Breast epithelium (tissue), 4 donors: ENCODE data around the gene MANEA. TPM values are rescaled to one million over a fixed set of nuclear protein-coding genes. Genes with fewer than 3 reads are reported as not detected.

Experiments used
- DNase-seq, 2 donors: peaks; one replicate each; pipeline ENCODE4 v3.0.0-alpha.2; 2019; ENCODE audit warnings: low spot score in 2 of 2
- H3K27ac ChIP-seq, 2 donors: fragments of 200-600 bp; sonication (generic) in 1 of 2; one replicate each; pipeline ENCODE4 v1.5.1; 2016 to 2019; ENCODE audit warnings: mild to moderate bottlenecking in 1 of 2
- H3K27me3 ChIP-seq, 2 donors: fragments of 200-600 bp; sonication (generic) in 1 of 2; one replicate each; pipeline versions ENCODE4 v1.5.1 to v1.6.0; 2017 to 2019; ENCODE audit warnings: control low read depth in 1 of 2, mild to moderate bottlenecking in 1 of 2
- H3K36me3 ChIP-seq: fragments of 200-600 bp; one replicate; pipeline ENCODE4 v1.5.1; 2019
- H3K4me1 ChIP-seq, 2 donors: fragments of 200-600 bp; sonication (generic); one replicate each; pipeline ENCODE4 v1.5.1; 2016 to 2019; ENCODE audit warnings: control low read depth in 1 of 2
- H3K4me3 ChIP-seq, 3 donors: fragments of 200-600 bp; sonication (generic); 1 replicate in 2 of 3; 2 replicates in 1 of 3; pipeline ENCODE4 v1.5.1; 2016 to 2019; ENCODE audit warnings: mild to moderate bottlenecking in 3 of 3, moderate library complexity in 2 of 3
- H3K9me3 ChIP-seq, 2 donors: fragments of 200-600 bp; sonication (generic) in 1 of 2; one replicate each; pipeline ENCODE4 v1.5.1; 2016 to 2019; ENCODE audit warnings: control low read depth in 1 of 2
- CTCF ChIP-seq, 3 donors: fragments of 450-650 bp; IDR thresholded peaks; one replicate each; pipeline ENCODE4 v1.5.1; 2016 to 2017; ENCODE audit warnings: antibody characterized with exemption in 3 of 3, mild to moderate bottlenecking in 3 of 3, moderate library complexity in 3 of 3
- POLR2A ChIP-seq: fragments of 450-650 bp; IDR thresholded peaks from one replicate; pipeline ENCODE4 v1.6.1; 2016; ENCODE audit warnings: antibody characterized with exemption, mild to moderate bottlenecking, moderate library complexity
- POLR2AphosphoS5 ChIP-seq, 3 donors: sonication (generic); formaldehyde crosslinking; IDR thresholded peaks; one replicate each; pipeline ENCODE4 v1.6.1; 2017; ENCODE audit warnings: antibody characterized with exemption in 3 of 3
- intact Hi-C: fragments of 100-400 bp; cut with DNase I; formaldehyde crosslinking; loops from one replicate; pipeline ENCODE4 v1.15.1; 2023; ENCODE audit warnings: low total_unique reads
- total RNA-seq, 3 donors: library from RNA; depleted of rRNA; stranded (reverse); fragments of >200 nt; gene quantifications; one replicate each; pipeline ENCODE4 v1.1.0, GENCODE V29; 2016

MANEA gene
- total RNA-seq, 3 donors from 2014 or later = 12.1 to 21.8 (median 14.7) TPM

GRCh38 chr6:95636552-95637431 is 59.5 kb downstream of the MANEA start:
- no peaks in the 10 kb centered on the region for H3K36me3 ChIP-seq
- H3K4me3 ChIP-seq = no peak overlapping the region
- H3K4me1 ChIP-seq = no peaks in the 10 kb centered on the region
- intact Hi-C loops = no loop called here
- no peaks in the 10 kb centered on the region for H3K27me3 ChIP-seq
- no peak for DNase-seq
- no peaks in the 10 kb centered on the region for H3K9me3 ChIP-seq
- no peak overlapping the region for H3K27ac ChIP-seq
- no peak for TF ChIP-seq POLR2AphosphoS5 (IDR thresholded peaks at IDR 0.05)
- no peak for TF ChIP-seq POLR2A
- TF ChIP-seq CTCF (IDR thresholded peaks at IDR 0.05) = no peak

DNA sequence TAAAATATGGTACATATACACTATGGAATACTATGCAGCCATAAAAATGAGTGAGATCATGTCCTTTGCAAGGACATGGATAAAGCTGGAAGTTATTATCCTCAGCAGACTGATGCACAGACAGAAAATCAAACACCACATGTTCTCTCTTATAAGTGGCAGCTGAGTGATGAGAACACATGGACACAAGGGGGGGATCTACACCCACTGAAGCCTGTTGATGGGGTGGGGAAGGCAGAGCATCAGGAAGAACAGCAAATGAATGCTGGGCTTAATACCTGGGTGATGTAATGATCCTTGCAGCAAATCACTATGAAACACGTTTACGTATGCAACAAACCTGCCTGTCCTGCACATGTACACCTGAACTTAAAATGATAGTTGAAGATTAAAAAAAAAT is 71.3 kb downstream of the MANEA start:
- H3K9me3 ChIP-seq = no peaks in the 10 kb centered on the region
- TF ChIP-seq POLR2AphosphoS5 (IDR thresholded peaks at IDR 0.05) (no peak), POLR2A (no peak), CTCF (IDR thresholded peaks at IDR 0.05) (no peak)
- no peaks in the 10 kb centered on the region for H3K36me3 ChIP-seq
- no peaks in the 10 kb centered on the region for H3K4me1 ChIP-seq
- intact Hi-C loops = no loop called here
- no peak overlapping the region for H3K4me3 ChIP-seq
- no peak overlapping the region for H3K27ac ChIP-seq
- no peaks in the 10 kb centered on the region for H3K27me3 ChIP-seq
- no peak for DNase-seq

DNA sequence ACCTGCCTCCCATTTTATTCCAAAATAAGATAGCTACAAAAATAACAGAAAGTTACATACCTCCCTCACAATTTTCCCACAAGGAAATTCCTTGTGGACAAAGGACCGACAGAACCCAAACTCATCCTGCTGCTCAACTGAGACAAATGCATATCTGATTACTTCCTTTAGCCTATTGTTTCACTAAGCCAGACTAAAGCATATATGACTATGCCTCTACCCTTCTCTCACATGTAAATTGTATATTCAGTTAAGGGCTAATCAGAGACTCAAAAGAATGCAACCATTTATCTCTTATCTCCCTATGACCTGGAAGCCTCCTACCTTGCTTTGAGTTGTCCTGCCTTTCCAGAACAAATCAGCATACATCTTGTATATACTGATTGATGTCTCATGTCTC is 72.1 kb downstream of the MANEA start:
- DNase-seq = no peak
- intact Hi-C loops = no loop called here
- Histone ChIP-seq H3K9me3 (no peaks in the 10 kb centered on the region), H3K4me1 (no peaks in the 10 kb centered on the region), H3K27ac (no peak overlapping the region), H3K27me3 (no peaks in the 10 kb centered on the region), H3K4me3 (no peak overlapping the region), H3K36me3 (no peaks in the 10 kb centered on the region)
- TF ChIP-seq POLR2A = no peak
- no peak for TF ChIP-seq CTCF (IDR thresholded peaks at IDR 0.05)

GRCh38 chr6:95654176-95654575 is 76.8 kb downstream of the MANEA start:
- Histone ChIP-seq H3K4me3 (no peak overlapping the region), H3K9me3 (no peaks in the 10 kb centered on the region), H3K4me1 (no peaks in the 10 kb centered on the region), H3K27ac (no peak overlapping the region), H3K36me3 (no peaks in the 10 kb centered on the region), H3K27me3 (no peaks in the 10 kb centered on the region)
- intact Hi-C loops = no loop called here
- no peak for DNase-seq
- TF ChIP-seq POLR2AphosphoS5 (IDR thresholded peaks at IDR 0.05) (no peak), CTCF (IDR thresholded peaks at IDR 0.05) (no peak)

GRCh38 chr6:95658886-95659285 is 81.6 kb downstream of the MANEA start:
- Histone ChIP-seq H3K27me3 (no peaks in the 10 kb centered on the region), H3K4me3 (no peak overlapping the region), H3K9me3 (no peaks in the 10 kb centered on the region), H3K27ac (no peak overlapping the region), H3K36me3 (no peaks in the 10 kb centered on the region), H3K4me1 (no peaks in the 10 kb centered on the region)
- intact Hi-C loops = no loop called here
- TF ChIP-seq POLR2A (no peak), CTCF (IDR thresholded peaks at IDR 0.05) (no peak), POLR2AphosphoS5 (IDR thresholded peaks at IDR 0.05) (no peak)
- no peak for DNase-seq
